Stimulated activated CD8-positive, alpha-beta memory T cell treated with anti-CD3 and anti-CD28 coated beads, Interleukin-4, amount 100 ng/mL, for 24 hours (primary cell): ENCODE results near the gene SCN1B.
"Not testable (repeated sequence)": the region's sequence is repeated elsewhere in the genome, so short reads cannot be mapped to it uniquely, and the experiment has no call there.

Experiments used
- DNase-seq: peaks from one replicate; pipeline ENCODE4 v3.0.0-alpha.2; 2020; ENCODE audit warnings: low read depth

Gene SCN1B

GRCh38 chr19:35000647-35001501 lies 29.4 kb upstream of the SCN1B start:
- peak; percentile 48 for DNase-seq

DNA sequence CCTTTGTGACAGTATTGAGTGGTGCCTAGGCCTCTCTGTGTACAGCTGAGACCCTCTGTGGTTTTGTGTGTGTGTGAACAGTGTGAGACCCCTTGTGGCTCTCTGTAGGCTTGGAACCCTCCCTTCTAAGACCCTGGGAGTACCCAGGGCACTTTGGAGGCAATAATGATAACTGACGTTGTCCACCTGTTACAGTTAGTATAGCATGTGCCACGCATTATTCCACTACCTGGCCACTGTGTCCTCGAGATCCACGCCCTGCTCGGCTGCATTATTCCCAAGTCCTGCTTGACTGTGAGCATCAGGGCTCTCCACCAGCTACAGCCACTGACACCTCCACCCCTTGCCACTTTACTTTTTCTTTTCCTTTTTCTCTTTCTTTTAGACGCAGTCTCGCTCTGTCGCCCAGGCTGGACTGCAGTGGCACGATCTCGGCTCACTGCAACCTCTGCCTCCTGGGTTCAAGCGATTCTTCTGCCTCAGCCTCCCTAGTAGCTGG lies 28.2 kb upstream of the SCN1B start:
- DNase-seq: no peak

- no peak for DNase-seq
Measured at GRCh38 chr19:35004517-35005255, 25.6 kb upstream of the SCN1B start.

- DNase-seq: no peak
Measured at GRCh38 chr19:35005256-35005977, 24.9 kb upstream of the SCN1B start.

DNA sequence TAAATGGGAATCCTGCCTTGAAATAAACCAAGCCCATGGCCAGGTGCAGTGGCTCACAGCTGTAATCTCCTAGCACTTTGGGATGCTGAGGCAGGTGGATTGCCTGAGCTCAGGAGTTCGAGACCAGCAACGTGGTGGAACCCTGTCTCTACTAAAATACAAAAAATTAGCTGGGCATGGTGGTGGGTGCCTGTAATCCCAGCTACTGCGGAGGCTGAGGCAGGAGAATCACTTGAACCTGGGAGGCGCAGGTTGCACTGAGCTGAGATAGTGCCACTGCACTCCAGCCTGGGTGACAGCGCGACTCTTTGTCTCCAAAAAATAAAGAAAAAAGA lies 24.3 kb upstream of the SCN1B start:
- DNase-seq: not testable (repeated sequence)

GRCh38 chr19:35006342-35006998 lies 23.8 kb upstream of the SCN1B start:
- no peak for DNase-seq

GRCh38 chr19:35006999-35007365 lies 23.3 kb upstream of the SCN1B start:
- no peak for DNase-seq

GRCh38 chr19:35007427-35007826 lies 22.8 kb upstream of the SCN1B start:
- not testable (repeated sequence) for DNase-seq

GRCh38 chr19:35008891-35009341 lies 21.4 kb upstream of the SCN1B start:
- no peak for DNase-seq

DNA sequence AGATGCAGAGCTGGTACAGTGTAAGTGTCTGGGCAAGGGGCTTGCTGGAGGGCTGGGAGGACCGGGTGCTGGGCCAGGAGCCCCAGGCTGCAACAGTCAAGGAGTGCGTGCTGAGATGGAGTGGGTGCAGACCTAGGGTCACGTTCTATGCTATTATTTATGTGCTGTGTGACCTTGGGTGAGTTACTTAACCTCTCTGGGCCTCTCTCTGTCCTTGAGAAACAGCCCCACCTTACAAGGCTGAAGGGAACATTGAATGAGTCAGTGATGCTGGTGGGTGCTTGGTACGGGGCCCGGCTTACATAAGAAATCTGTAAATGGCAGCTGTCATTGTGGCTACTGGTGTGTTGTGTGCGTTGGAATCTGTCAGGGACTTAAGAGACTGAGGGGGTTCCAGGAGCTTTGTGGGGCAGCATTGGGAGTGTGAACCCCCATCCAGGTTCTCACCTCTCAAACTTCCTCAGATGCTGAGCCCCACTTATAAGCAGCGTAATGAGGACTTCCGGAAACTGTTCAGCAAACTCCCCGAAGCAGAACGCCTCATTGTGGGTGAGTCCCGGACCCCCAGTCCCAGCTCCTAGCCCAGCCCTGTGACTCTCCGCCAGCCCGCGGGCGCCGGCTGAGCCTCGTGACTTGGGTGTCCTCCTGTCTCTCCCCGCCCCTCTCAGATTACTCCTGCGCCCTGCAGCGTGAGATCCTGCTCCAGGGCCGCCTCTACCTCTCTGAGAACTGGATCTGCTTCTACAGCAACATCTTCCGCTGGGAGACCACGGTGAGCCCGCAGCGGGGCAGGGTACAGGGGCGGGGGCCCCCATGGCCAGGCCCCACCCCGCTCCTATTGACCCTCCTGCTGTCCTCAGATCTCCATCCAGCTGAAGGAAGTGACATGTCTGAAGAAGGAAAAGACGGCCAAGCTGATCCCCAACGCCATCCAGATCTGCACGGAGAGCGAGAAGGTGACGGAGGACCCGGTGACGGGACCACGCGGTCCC lies 20.6 kb upstream of the SCN1B start:
- DNase-seq: no peak

DNA sequence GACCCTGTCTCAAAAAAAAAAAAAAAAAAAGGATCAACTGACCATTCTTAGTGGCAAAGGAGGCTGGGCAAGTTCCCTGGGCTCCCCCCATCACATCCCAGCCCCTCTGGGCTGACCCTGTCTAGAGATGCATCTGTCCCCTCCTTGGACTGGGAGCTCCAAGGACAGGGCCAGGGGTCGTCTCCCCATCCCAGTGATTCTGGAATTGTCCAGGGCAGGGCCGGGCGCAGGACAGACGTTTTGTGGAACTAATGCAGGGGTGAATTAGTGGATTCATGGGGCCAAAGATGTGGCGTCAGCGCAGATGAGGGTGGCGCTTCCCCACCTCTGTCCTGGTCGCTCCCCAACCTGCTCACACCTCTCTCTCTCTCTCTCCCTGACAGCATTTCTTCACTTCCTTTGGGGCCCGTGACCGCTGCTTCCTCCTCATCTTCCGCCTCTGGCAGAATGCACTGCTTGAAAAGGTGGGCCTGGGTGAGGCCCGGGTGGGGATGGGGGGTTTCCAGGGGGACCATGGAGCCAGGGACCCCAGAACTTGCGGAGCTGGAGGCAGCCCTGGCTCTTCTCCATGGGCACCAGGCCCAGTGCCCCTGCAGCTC lies 19.1 kb upstream of the SCN1B start:
- no peak for DNase-seq

- no peak for DNase-seq
Measured at GRCh38 chr19:35011737-35012682, 18.3 kb upstream of the SCN1B start.

- peak; percentile 69 for DNase-seq
Measured at GRCh38 chr19:35013041-35013819, 17.0 kb upstream of the SCN1B start.

- no peak for DNase-seq
Measured at GRCh38 chr19:35013820-35014754, 16.2 kb upstream of the SCN1B start.

DNA sequence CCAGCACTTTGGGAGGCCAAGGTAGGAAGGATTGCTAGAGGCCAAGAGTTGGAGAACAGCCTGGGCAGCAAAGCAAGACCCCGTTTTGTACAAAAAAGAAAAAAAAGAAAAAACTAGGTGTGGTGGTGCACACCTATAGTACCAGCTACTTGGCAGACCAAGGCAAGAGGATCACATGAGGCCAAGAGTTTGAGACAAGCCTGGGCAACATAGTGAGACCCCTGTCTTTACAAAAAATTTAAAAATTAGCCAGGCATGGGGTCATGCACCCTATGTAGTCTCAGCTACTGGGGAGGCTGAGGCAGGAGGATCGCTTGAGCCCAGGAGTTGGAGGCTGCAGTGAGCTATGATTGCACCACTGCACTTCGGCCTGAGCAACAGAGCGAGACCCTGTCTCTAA lies 15.5 kb upstream of the SCN1B start:
- DNase-seq: not testable (repeated sequence)

- DNase-seq: no peak
Measured at GRCh38 chr19:35015270-35015953, 14.9 kb upstream of the SCN1B start.

DNA sequence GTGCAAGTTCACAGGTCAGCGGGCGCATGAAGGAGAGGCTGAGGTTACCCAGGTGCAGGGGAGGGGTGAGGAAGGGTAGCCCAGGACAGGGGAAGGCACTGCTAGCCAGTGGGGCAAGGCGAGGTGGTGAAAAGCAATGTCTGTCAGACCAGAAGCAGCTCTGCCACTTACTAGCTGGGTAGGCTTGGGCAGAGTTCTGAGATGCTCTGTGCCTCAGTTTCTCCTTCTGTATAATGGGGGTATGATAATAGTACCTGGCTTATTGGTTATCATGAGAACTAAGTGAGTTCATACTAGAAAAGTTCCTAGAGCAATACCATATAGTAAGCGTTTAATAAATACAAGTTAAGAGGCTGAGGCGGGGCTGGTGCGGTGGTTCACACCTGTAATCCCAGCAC lies 14.3 kb upstream of the SCN1B start:
- no peak for DNase-seq
